K562 (cell line): ENCODE measurements around the gene MTLN. TPM values are rescaled to one million over a fixed set of nuclear protein-coding genes. Genes with fewer than 3 reads are reported as not detected.

Experiments used
- CBX3 ChIP-seq, 2 experiments: IDR thresholded peaks; 1 replicate in 1 of 2; 2 replicates in 1 of 2; pipeline ENCODE4 v1.6.1; 2012; ENCODE audit warnings: inconsistent platforms in 2 of 2, low read length in 2 of 2, borderline replicate concordance in 1 of 2, control low read depth in 1 of 2
- CHD1 ChIP-seq: fragments of 200-600 bp; sonication (generic); IDR thresholded peaks from one replicate; pipeline ENCODE4 v1.6.1; 2012; ENCODE audit warnings: mild to moderate bottlenecking, moderate library complexity, low read length, inconsistent platforms
- EGR1 ChIP-seq: fragments of 450-650 bp; conservative IDR thresholded peaks from 2 replicates; pipeline ENCODE4 v1.6.1; 2017; ENCODE audit warnings: mild to moderate bottlenecking
- HCFC1 ChIP-seq: IDR thresholded peaks from 2 replicates; pipeline ENCODE4 v1.6.1; 2012; ENCODE audit warnings: low read depth, low read length, improper control_type of control experiment
- KHSRP ChIP-seq: fragments of 450-650 bp; IDR thresholded peaks from 2 replicates; pipeline ENCODE4 v1.6.1; 2017
- KLF1 ChIP-seq: fragments of 450-650 bp; IDR thresholded peaks from 2 replicates; pipeline ENCODE4 v1.6.1; 2016; ENCODE audit warnings: missing genetic modification characterization, missing compliant biosample characterization
- L3MBTL2 ChIP-seq: fragments of 450-650 bp; IDR thresholded peaks from 2 replicates; pipeline ENCODE4 v1.6.1; 2016; ENCODE audit warnings: mild to moderate bottlenecking, moderate library complexity
- MAZ ChIP-seq, 2 experiments: fragments of 450-650 bp in 1 of 2; sonication (generic) in 1 of 2; formaldehyde crosslinking; IDR thresholded peaks in 1 of 2; conservative IDR thresholded peaks in 1 of 2; 2 replicates each; pipeline versions ENCODE4 v1.4.0 to v1.5.0; 2020; ENCODE audit warnings: mild to moderate bottlenecking in 1 of 2, missing genetic modification reagents in 1 of 2
- NBN ChIP-seq: fragments of 450-650 bp; IDR thresholded peaks from 2 replicates; pipeline ENCODE4 v1.6.1; 2016; ENCODE audit warnings: low read depth, mild to moderate bottlenecking
- NFIC ChIP-seq: fragments of 450-650 bp; IDR thresholded peaks from 2 replicates; pipeline ENCODE4 v1.6.1; 2017; ENCODE audit warnings: mild to moderate bottlenecking, inconsistent platforms
- POLR2A ChIP-seq: fragments of 450-650 bp; conservative IDR thresholded peaks from 2 replicates; pipeline ENCODE4 v1.6.1; 2016
- PYGO2 ChIP-seq: fragments of 450-650 bp; IDR thresholded peaks from 2 replicates; pipeline ENCODE4 v1.6.1; 2016; ENCODE audit warnings: mild to moderate bottlenecking, missing genetic modification characterization, moderate library complexity, missing compliant biosample characterization
- RBBP5 ChIP-seq: fragments of 200-600 bp; sonication (generic); IDR thresholded peaks from 2 replicates; pipeline ENCODE4 v1.6.1; 2012; ENCODE audit warnings: borderline replicate concordance, mild to moderate bottlenecking, low read length, control low read depth, inconsistent platforms; ENCODE audit not compliant: insufficient read depth, poor library complexity, severe bottlenecking
- SP1 ChIP-seq: sonication (generic); formaldehyde crosslinking; IDR thresholded peaks from 2 replicates; pipeline ENCODE4 v1.8.1; 2022; ENCODE audit warnings: mild to moderate bottlenecking, missing genetic modification reagents
- SUPT5H ChIP-seq: fragments of 450-650 bp; IDR thresholded peaks from 2 replicates; pipeline ENCODE4 v1.6.1; 2016
- TAF9B ChIP-seq: fragments of 450-650 bp; IDR thresholded peaks from 2 replicates; pipeline ENCODE4 v1.6.1; 2018; ENCODE audit warnings: mild to moderate bottlenecking; ENCODE audit not compliant: partially characterized antibody
- TCF7 ChIP-seq: sonication (generic); IDR thresholded peaks from 2 replicates; pipeline ENCODE4 v1.6.1; 2016; ENCODE audit warnings: antibody characterized with exemption, borderline replicate concordance
- TGIF2 ChIP-seq: sonication (generic); formaldehyde crosslinking; IDR thresholded peaks from 2 replicates; pipeline ENCODE4 v1.8.1; 2022; ENCODE audit warnings: mild to moderate bottlenecking, missing genetic modification reagents, moderate library complexity
- TRIM24 ChIP-seq, 2 experiments: fragments of 450-650 bp; IDR thresholded peaks; 2 replicates each; pipeline ENCODE4 v1.6.1; 2016
- ZNF785 ChIP-seq: fragments of 250-450 bp; sonication (Bioruptor Pico); IDR thresholded peaks from 2 replicates; pipeline ENCODE4 v1.4.0; 2020; ENCODE audit warnings: mild to moderate bottlenecking
- polyA plus RNA-seq, 8 experiments: library from polyadenylated mRNA; depleted of rRNA in 4 of 8; stranded (reverse) in 5 of 8; unstranded in 3 of 8; fragments of >200 nt; fragmentation: Nextera tagmentation in 2 of 8; fragmentation: Illumina TruSeq in 1 of 8; extraction: Ambion mirVana in 2 of 8; extraction: Trizol in 1 of 8; gene quantifications; 2 replicates each; pipeline versions ENCODE4 v1.2.1 to v1.2.3, GENCODE V29; 2011 to 2014; ENCODE audit warnings: inconsistent platforms in 1 of 8, missing spikeins in 1 of 8
- total RNA-seq, 7 experiments: library from RNA; depleted of rRNA in 6 of 7; stranded (reverse); fragments of >200 nt in 6 of 7; fragmentation: Illumina TruSeq in 2 of 7; extraction: Trizol in 2 of 7; gene quantifications; 2 replicates each; pipeline versions ENCODE4 v1.2.1 to v1.2.3, GENCODE V29; 2011 to 2021; ENCODE audit warnings: low replicate concordance in 1 of 7
- TF ChIP-seq, protein P1 (sequence below): fragments of 200-800 bp; sonication (Bioruptor generic); IDR thresholded peaks from 2 replicates; pipeline ENCODE4 v1.6.1; 2017; ENCODE audit warnings: missing genetic modification characterization, missing compliant biosample characterization
- TF ChIP-seq, protein P2 (sequence below): sonication (generic); formaldehyde crosslinking; IDR thresholded peaks from 2 replicates; pipeline ENCODE4 v1.4.0; 2020; ENCODE audit warnings: mild to moderate bottlenecking, missing genetic modification reagents
- TF ChIP-seq, protein P3 (sequence below): sonication (generic); formaldehyde crosslinking; IDR thresholded peaks from 2 replicates; pipeline ENCODE4 v1.9.0; 2022; ENCODE audit warnings: mild to moderate bottlenecking, missing genetic modification reagents

The MTLN gene
- total and polyA plus RNA-seq, 9 of the 15 experiments (the other 6 are each of a cell fraction or from before 2014, with no cell fraction given), result 7.3 to 129 (median 39.4) TPM

DNA sequence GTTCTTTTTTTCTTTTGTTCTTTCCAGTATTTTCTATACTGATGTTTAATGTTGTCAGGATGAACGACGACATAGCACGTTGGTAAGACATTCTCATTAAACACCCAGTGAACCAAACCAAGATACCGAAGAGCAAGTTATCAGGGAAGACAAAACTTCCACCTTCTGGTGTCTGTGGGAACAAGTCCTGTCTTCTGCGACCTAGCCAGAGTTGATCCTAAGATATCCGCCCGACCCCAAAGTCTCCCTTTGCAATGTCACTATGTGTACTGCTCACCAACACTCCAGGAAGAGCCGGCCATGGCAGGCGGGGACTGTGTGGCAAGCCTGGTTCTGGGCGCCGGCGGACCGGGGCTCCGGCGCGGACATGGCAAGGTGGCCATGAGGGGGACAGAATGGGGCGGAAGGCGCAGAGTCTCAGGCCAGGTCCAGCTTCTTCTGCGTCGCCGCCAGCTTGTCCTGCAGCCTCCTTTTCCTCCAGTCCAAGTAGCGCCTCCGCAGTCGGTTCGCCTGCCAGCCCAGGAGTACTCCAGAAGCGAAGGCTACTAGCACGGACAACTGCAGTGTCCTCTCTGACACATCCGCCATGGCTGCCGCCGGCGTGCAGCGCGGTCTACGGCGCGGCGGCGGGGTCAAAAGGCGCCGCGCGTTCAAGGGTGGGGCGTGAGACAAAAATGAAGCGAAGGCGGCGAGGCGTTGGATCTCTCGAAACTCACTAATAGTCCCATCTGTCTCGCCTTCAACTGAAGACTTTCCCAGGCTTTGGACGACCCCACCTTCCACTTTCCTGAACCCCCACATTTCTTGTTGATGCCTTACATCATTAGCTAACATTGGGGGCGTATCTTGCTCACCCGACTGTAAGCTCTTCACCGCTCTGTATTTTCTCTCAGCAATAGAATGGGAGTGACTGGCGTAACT lies at the start of gene MTLN (continued):
- TF ChIP-seq PYGO2 (no peak), KLF1 (peak; percentile 85), NBN (0 out of 2 replicates have a peak, but pooled peaks have one; percentile 19), TGIF2 (CRISPR knock-in tag) (no peak), RBBP5 (peak; percentile 94), L3MBTL2 (peak; percentile 93), SP1 (peak; percentile 60; the same call in 1 of the 2 replicates), ZNF785 (CRISPR knock-in tag) (no peak), HCFC1 (peak; percentile 72), SUPT5H (peak; percentile 92), CBX3 (IDR thresholded peaks at IDR 0.05; ENCODE audit: borderline replicate concordance in 1 of 2, low read length in 2 of 2) (peak in 1 of 2 experiments; percentile 79; a peak in 2 of 3 replicates), POLR2A (peak; percentile 96), MAZ (CRISPR knock-in tag; conservative IDR thresholded peaks at IDR 0.05 in 1 of 2, IDR thresholded peaks at IDR 0.05 in 1 of 2) (peak; percentile 81 to 87), EGR1 (peak; percentile 52), TAF9B (peak; percentile 84), CHD1 (peak; percentile 66), KHSRP (no peak), TCF7 (0 out of 2 replicates have a peak, but pooled peaks have one; percentile 46), NFIC (peak; percentile 54), TRIM24 (IDR thresholded peaks at IDR 0.05) (0 out of 4 replicates have a peak, but pooled peaks of 1 of the 2 experiments have one; percentile 49)
- TF ChIP-seq, protein P1, sequence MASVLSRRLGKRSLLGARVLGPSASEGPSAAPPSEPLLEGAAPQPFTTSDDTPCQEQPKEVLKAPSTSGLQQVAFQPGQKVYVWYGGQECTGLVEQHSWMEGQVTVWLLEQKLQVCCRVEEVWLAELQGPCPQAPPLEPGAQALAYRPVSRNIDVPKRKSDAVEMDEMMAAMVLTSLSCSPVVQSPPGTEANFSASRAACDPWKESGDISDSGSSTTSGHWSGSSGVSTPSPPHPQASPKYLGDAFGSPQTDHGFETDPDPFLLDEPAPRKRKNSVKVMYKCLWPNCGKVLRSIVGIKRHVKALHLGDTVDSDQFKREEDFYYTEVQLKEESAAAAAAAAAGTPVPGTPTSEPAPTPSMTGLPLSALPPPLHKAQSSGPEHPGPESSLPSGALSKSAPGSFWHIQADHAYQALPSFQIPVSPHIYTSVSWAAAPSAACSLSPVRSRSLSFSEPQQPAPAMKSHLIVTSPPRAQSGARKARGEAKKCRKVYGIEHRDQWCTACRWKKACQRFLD (CRISPR knock-in tag), result peak; percentile 80
- TF ChIP-seq, protein P2, sequence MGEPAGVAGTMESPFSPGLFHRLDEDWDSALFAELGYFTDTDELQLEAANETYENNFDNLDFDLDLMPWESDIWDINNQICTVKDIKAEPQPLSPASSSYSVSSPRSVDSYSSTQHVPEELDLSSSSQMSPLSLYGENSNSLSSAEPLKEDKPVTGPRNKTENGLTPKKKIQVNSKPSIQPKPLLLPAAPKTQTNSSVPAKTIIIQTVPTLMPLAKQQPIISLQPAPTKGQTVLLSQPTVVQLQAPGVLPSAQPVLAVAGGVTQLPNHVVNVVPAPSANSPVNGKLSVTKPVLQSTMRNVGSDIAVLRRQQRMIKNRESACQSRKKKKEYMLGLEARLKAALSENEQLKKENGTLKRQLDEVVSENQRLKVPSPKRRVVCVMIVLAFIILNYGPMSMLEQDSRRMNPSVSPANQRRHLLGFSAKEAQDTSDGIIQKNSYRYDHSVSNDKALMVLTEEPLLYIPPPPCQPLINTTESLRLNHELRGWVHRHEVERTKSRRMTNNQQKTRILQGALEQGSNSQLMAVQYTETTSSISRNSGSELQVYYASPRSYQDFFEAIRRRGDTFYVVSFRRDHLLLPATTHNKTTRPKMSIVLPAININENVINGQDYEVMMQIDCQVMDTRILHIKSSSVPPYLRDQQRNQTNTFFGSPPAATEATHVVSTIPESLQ, result no peak
- TF ChIP-seq, protein P3, sequence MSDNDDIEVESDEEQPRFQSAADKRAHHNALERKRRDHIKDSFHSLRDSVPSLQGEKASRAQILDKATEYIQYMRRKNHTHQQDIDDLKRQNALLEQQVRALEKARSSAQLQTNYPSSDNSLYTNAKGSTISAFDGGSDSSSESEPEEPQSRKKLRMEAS (CRISPR knock-in tag), result peak; percentile 78
